Measurements from ENCODE around the gene DAB1.

The DAB1 gene

DNA sequence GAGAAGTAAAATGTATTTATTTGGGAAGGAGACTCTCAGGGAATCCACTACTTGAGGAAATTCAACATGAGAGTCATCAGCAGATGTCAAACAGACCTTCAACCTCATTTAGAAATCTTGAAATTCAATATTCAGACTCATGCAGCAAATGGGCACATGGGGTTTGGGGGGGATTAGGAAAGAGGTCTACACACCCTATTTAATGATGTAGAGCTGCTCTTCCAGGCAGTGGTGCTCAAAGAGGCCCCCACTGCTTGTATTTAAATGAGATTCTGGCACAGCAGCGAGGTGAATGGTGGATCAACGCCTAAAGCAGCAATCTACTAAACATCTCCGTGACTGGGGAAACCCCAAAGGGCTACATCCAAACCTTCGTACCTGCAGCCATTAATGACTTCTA lies 244.9 kb downstream of the DAB1 start:
- no peaks in the 10 kb centered on the region for H3K27me3 ChIP-seq (ENCODE audit: control insufficient read depth, insufficient read depth, low read length)

DNA sequence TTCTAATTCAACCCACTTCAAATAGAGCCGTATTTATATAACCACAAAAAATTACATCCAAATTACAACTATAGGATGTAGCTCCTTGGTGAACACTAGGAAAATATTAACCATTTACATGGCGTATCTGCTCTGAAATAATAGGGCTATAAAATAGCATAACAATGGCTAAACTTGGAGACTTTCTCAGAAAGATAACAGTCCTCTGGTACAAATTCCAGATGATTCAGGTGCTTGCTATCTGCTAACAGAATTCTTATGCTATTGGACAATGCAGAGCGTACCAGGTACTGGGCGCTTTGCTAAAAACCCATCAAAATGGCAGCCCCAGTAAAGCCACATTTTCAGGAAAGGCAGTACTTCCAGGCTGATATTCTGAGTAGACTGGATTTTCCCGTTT lies 248.4 kb downstream of the DAB1 start:
- Histone ChIP-seq H3K36me3 (ENCODE audit: control insufficient read depth, low read depth, low read length) (no peaks in the 10 kb centered on the region), H3K9ac (ENCODE audit: low read length) (no peak overlapping the region), H3K4me1 (ENCODE audit: control insufficient read depth, low read depth, low read length) (peaks cover 17% of the 10 kb centered on the region), H3K27ac (ENCODE audit: low read length) (no peak overlapping the region), H3K4me3 (ENCODE audit: low read length) (no peak overlapping the region), H3K27me3 (ENCODE audit: control insufficient read depth, insufficient read depth, low read length) (no peaks in the 10 kb centered on the region), H3K9me3 (ENCODE audit: control insufficient read depth, low read depth, low read length) (no peaks in the 10 kb centered on the region)

More for the DNA sequence above, 244.9 kb downstream of the DAB1 start:
- H3K9ac ChIP-seq (ENCODE audit: low read length), result no peak overlapping the region
- H3K36me3 ChIP-seq (ENCODE audit: control insufficient read depth, low read depth, low read length), result no peaks in the 10 kb centered on the region
- H3K4me3 ChIP-seq (ENCODE audit: low read length), result no peak overlapping the region
- H3K4me1 ChIP-seq (ENCODE audit: control insufficient read depth, low read depth, low read length), result peaks cover 5% of the 10 kb centered on the region
- H3K9me3 ChIP-seq (ENCODE audit: control insufficient read depth, low read depth, low read length), result no peaks in the 10 kb centered on the region
- H3K27ac ChIP-seq (ENCODE audit: low read length), result no peak overlapping the region

DNA sequence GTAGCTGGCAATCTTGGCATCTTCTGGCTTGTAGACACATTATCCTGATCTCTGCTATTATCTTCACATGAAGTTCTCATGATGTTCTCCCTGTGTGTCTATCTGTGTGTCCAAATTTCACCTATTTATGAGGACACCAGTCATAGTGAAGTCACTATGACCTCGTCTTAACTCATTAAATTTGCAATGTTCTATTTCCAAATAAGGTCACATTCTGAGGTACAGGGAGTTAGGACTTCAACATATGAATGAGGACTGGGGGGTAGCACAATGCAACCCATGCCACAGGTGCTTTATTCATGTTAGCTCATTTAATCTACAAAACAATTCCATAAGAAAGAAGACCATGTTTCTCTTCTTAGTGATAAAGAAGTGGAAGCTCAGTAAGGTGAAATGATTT lies 251.8 kb downstream of the DAB1 start:
- Histone ChIP-seq H3K9me3 (ENCODE audit: control insufficient read depth, low read depth, low read length) (no peaks in the 10 kb centered on the region), H3K36me3 (ENCODE audit: control insufficient read depth, low read depth, low read length) (no peaks in the 10 kb centered on the region), H3K27ac (ENCODE audit: low read length) (no peak overlapping the region), H3K9ac (ENCODE audit: low read length) (no peak overlapping the region), H3K4me3 (ENCODE audit: low read length) (no peak overlapping the region), H3K27me3 (ENCODE audit: control insufficient read depth, insufficient read depth, low read length) (no peaks in the 10 kb centered on the region), H3K4me1 (ENCODE audit: control insufficient read depth, low read depth, low read length) (peaks cover 12% of the 10 kb centered on the region)

DNA sequence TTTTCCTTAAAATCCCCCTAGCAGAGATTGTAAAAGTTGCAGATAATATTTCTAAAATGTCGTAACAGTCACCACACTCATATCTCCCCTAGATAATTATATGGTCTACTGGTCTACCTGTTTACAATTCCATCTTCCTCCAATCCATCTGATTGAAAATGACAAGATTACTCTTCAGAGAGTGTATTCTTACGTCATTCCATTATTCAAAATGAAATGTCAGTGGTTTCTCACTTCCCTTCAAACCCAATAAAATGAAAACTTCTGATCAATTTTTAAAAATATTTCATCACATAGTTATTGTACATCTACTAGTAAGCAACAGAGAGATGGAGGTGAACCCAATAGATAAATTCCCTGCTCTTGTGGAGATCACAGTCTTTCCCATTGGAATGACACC lies 255.9 kb downstream of the DAB1 start:
- no peak overlapping the region for H3K27ac ChIP-seq (ENCODE audit: low read length)
- H3K27me3 ChIP-seq (ENCODE audit: control insufficient read depth, insufficient read depth, low read length), result no peaks in the 10 kb centered on the region
- no peak overlapping the region for H3K4me3 ChIP-seq (ENCODE audit: low read length)
- no peak overlapping the region for H3K9ac ChIP-seq (ENCODE audit: low read length)
- no peaks in the 10 kb centered on the region for H3K9me3 ChIP-seq (ENCODE audit: control insufficient read depth, low read depth, low read length)
- H3K36me3 ChIP-seq (ENCODE audit: control insufficient read depth, low read depth, low read length), result no peaks in the 10 kb centered on the region
- peaks cover 29% of the 10 kb centered on the region for H3K4me1 ChIP-seq (ENCODE audit: control insufficient read depth, low read depth, low read length)

DNA sequence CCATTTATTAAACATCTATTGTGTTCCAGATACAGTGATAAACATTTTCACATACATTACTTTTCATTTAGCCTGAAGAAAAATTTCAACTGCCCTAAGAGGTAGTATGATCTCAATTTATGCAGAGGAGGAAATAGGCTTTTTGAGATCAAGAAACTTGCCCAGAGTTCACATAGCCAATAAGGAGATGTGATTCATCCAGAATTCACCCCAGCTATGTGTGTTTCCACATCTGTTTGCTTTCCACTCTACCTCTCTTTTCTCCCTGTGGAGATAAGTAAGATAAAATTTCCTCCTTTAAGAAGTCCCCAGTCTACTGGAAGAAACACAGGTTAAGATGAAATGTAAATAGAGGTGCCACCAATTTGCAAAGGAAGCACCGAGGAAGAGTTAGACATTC lies 258.3 kb downstream of the DAB1 start:
- H3K27me3 ChIP-seq (ENCODE audit: control insufficient read depth, insufficient read depth, low read length), result no peaks in the 10 kb centered on the region
- peaks cover 19% of the 10 kb centered on the region for H3K4me1 ChIP-seq (ENCODE audit: control insufficient read depth, low read depth, low read length)
- no peak overlapping the region for H3K4me3 ChIP-seq (ENCODE audit: low read length)
- no peaks in the 10 kb centered on the region for H3K9me3 ChIP-seq (ENCODE audit: control insufficient read depth, low read depth, low read length)
- H3K9ac ChIP-seq (ENCODE audit: low read length), result no peak overlapping the region
- H3K36me3 ChIP-seq (ENCODE audit: control insufficient read depth, low read depth, low read length), result no peaks in the 10 kb centered on the region
- H3K27ac ChIP-seq (ENCODE audit: low read length), result no peak overlapping the region

DNA sequence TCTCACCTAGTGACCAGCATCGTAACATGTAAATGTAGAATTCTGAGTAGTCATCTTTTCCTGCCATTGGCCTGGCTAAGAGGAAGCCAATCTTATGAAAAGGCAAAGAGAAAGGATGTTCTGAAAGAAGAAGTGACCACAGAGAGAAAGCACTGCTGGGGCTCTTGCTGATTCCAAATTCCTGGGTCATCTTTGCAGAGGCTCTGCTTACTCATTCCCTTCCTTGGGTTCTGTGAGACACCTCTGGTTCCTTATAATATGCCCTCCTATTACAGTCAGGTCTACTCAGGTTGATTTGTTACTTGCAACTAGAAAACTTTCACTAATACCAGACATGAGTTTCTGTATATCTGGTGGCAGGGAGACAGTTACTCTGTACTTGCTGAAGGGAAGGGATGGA lies 259.3 kb downstream of the DAB1 start:
- Histone ChIP-seq H3K27ac (ENCODE audit: low read length) (no peak overlapping the region), H3K9ac (ENCODE audit: low read length) (no peak overlapping the region), H3K27me3 (ENCODE audit: control insufficient read depth, insufficient read depth, low read length) (no peaks in the 10 kb centered on the region), H3K4me3 (ENCODE audit: low read length) (no peak overlapping the region), H3K9me3 (ENCODE audit: control insufficient read depth, low read depth, low read length) (no peaks in the 10 kb centered on the region), H3K4me1 (ENCODE audit: control insufficient read depth, low read depth, low read length) (peaks cover 21% of the 10 kb centered on the region), H3K36me3 (ENCODE audit: control insufficient read depth, low read depth, low read length) (no peaks in the 10 kb centered on the region)

DNA sequence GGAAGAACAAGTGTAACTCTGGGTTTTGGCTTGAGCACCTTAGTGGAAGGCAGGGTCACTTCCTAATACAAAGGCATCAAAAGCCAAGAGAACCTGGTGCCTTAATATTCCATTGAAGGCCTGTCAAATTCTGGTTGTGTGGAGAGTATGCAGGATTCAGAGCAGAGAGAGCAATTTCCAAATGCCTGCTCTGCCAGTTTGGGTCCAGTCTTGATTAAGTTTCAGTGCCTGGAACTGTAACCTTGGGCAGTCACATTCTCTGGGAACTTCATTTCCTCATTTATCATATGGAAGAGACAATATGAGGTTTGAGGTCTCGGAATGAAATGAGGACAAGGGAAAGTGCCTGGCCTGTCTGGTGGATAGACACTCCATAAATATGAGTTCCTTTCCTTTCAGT lies 260.1 kb downstream of the DAB1 start:
- Histone ChIP-seq H3K27ac (ENCODE audit: low read length) (no peak overlapping the region), H3K36me3 (ENCODE audit: control insufficient read depth, low read depth, low read length) (no peaks in the 10 kb centered on the region), H3K4me3 (ENCODE audit: low read length) (no peak overlapping the region), H3K4me1 (ENCODE audit: control insufficient read depth, low read depth, low read length) (peaks cover 21% of the 10 kb centered on the region), H3K9ac (ENCODE audit: low read length) (no peak overlapping the region), H3K27me3 (ENCODE audit: control insufficient read depth, insufficient read depth, low read length) (no peaks in the 10 kb centered on the region), H3K9me3 (ENCODE audit: control insufficient read depth, low read depth, low read length) (no peaks in the 10 kb centered on the region)

DNA sequence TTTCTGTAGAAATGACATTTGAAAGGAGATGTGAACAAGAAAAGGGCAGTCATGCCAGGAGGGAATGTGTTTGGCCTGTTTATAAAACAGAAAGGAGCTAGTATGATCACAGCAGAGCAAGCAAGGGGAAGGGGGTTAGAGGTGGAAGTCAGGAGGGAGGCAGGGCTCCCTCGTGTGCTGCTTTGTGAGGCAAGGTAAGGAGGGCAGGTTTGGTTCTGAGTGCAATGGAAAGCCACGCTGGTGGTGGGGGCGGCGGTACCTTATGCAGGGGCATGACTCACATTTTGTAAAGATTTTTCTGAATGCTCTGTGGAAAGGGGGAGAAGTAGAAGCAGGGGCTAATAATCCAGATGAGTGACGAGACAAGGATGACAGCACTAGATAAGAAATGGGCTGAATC lies 260.5 kb downstream of the DAB1 start:
- no peaks in the 10 kb centered on the region for H3K9me3 ChIP-seq (ENCODE audit: control insufficient read depth, low read depth, low read length)
- H3K27ac ChIP-seq (ENCODE audit: low read length), result no peak overlapping the region
- no peak overlapping the region for H3K9ac ChIP-seq (ENCODE audit: low read length)
- no peaks in the 10 kb centered on the region for H3K36me3 ChIP-seq (ENCODE audit: control insufficient read depth, low read depth, low read length)
- H3K27me3 ChIP-seq (ENCODE audit: control insufficient read depth, insufficient read depth, low read length), result no peaks in the 10 kb centered on the region
- peaks cover 25% of the 10 kb centered on the region for H3K4me1 ChIP-seq (ENCODE audit: control insufficient read depth, low read depth, low read length)
- H3K4me3 ChIP-seq (ENCODE audit: low read length), result no peak overlapping the region

DNA sequence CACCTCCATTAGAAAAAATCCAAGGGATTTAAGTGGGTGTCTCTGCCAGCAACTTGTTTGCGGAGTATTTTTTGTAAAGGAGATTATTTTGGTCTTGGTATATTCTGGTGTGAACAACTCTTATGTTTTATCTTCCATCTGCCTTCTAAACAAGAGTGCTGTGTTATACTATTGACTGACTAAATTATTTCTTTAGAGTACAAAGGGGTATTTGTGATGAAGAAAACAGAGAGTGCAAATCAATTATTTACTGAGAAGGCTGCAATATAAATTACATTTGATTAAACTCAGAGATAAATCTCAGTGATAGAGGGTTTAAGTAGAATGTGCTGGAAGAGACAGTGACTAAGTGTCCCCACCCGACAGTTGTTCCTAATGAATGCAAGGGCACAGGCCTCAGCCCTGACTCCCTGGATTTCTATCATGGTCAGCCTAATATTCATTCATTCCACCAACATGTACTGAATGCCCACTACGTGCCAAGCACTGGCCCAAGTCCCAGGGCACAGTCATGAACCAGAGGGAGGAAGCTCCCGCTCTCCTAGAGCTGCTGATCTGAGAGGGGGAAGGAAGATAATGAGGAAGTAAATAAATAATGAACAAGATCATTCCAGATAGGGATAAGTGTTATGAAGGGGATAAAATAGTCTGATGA lies 261.1 kb downstream of the DAB1 start:
- no peaks in the 10 kb centered on the region for H3K27me3 ChIP-seq (ENCODE audit: control insufficient read depth, insufficient read depth, low read length)
- no peak overlapping the region for H3K9ac ChIP-seq (ENCODE audit: low read length)
- H3K4me3 ChIP-seq (ENCODE audit: low read length), result no peak overlapping the region
- H3K27ac ChIP-seq (ENCODE audit: low read length), result no peak overlapping the region
- H3K9me3 ChIP-seq (ENCODE audit: control insufficient read depth, low read depth, low read length), result no peaks in the 10 kb centered on the region
- H3K4me1 ChIP-seq (ENCODE audit: control insufficient read depth, low read depth, low read length), result peaks cover 31% of the 10 kb centered on the region
- H3K36me3 ChIP-seq (ENCODE audit: control insufficient read depth, low read depth, low read length), result no peaks in the 10 kb centered on the region

DNA sequence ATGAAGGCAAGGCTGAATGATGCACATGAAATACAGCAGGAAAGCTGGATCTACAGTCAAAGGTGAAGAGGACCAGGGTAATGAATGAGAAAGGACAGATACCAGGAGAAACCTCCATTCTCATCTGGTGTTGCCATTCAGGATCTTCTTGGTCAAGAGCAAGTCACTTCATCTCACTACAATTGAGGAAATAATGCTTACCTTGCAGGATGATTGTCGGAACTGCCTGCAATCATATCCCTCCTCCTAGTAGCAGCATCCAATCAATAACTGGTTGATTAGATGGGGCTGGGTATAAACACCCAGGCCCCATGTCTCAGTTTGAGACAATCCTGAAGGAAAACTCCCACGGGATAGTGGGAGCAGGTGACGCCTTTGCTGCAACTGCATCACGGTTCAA lies 263.3 kb downstream of the DAB1 start:
- Histone ChIP-seq H3K4me3 (ENCODE audit: low read length) (no peak overlapping the region), H3K4me1 (ENCODE audit: control insufficient read depth, low read depth, low read length) (peaks cover 39% of the 10 kb centered on the region), H3K9me3 (ENCODE audit: control insufficient read depth, low read depth, low read length) (no peaks in the 10 kb centered on the region)

DNA sequence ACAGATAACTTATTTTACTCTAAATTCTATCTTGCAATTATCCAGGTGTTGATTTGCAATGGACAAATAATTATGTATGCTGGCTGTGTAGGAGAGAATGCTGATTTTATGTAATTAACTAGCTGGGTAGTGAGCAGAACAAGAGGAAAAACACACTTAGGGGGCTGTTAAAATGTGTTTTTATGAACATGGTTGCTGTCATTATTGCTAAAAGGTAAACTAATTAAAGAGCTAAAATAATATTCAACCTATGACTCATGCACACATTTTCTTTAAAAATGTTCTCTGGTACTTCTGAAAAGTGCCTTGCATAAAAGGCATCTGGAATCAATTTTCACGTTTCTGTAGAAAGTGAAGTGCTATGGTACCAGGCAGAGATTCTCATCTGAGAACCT lies 265.3 kb downstream of the DAB1 start:
- H3K27ac ChIP-seq (ENCODE audit: low read length), result no peak overlapping the region
- no peak overlapping the region for H3K9ac ChIP-seq (ENCODE audit: low read length)
- no peak overlapping the region for H3K4me3 ChIP-seq (ENCODE audit: low read length)
- no peaks in the 10 kb centered on the region for H3K27me3 ChIP-seq (ENCODE audit: control insufficient read depth, insufficient read depth, low read length)
- H3K36me3 ChIP-seq (ENCODE audit: control insufficient read depth, low read depth, low read length), result no peaks in the 10 kb centered on the region
- peaks cover 32% of the 10 kb centered on the region for H3K4me1 ChIP-seq (ENCODE audit: control insufficient read depth, low read depth, low read length)
- H3K9me3 ChIP-seq (ENCODE audit: control insufficient read depth, low read depth, low read length), result no peaks in the 10 kb centered on the region

More for the DNA sequence above, 263.3 kb downstream of the DAB1 start:
- Histone ChIP-seq H3K27ac (ENCODE audit: low read length) (no peak overlapping the region), H3K27me3 (ENCODE audit: control insufficient read depth, insufficient read depth, low read length) (no peaks in the 10 kb centered on the region), H3K9ac (ENCODE audit: low read length) (no peak overlapping the region), H3K36me3 (ENCODE audit: control insufficient read depth, low read depth, low read length) (no peaks in the 10 kb centered on the region)

DNA sequence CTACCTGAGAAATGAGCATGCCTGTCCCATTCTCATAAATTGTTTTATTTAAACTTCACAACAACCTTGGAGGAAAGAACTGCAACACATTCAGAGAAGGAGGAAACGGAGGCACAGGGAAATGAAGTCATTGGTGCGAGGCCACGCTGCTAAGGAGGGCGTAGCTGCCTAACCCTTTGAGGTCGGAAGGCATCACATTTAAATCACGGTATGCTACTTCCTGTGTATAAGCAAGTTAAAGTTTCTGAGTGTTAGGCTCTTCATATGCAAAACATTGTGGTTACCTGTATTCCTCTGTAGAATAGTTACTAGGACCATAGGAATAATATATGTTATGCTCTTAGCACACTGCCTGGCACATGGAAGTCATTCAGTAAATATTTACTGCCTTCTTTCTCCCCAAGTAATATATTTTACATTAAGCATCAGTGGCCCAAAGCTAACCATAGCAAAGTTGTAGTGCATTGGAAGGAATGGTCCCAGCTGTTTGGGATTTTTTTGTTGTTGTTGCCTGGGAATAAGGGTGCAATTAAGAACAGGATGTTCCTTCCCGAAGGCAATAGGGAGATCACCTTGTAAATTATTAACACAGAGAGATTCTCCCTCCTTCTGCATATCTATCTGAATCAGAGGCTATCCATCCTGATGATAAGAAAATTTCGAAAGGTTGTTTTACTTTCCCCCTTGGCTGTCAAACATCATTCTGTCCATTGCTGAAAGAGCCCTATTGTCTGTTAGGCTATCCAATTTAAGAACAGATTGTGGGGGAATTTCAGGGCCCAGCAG lies 265.8 kb downstream of the DAB1 start:
- H3K4me3 ChIP-seq (ENCODE audit: low read length), result no peak overlapping the region
- no peaks in the 10 kb centered on the region for H3K36me3 ChIP-seq (ENCODE audit: control insufficient read depth, low read depth, low read length)
- H3K27me3 ChIP-seq (ENCODE audit: control insufficient read depth, insufficient read depth, low read length), result no peaks in the 10 kb centered on the region
- H3K27ac ChIP-seq (ENCODE audit: low read length), result no peak overlapping the region
- no peak overlapping the region for H3K9ac ChIP-seq (ENCODE audit: low read length)
- no peaks in the 10 kb centered on the region for H3K9me3 ChIP-seq (ENCODE audit: control insufficient read depth, low read depth, low read length)
- H3K4me1 ChIP-seq (ENCODE audit: control insufficient read depth, low read depth, low read length), result peaks cover 26% of the 10 kb centered on the region
